Dermis microvascular lymphatic vessel endothelial cell (primary cell): ENCODE data around the gene GCDH. TPM values are rescaled to one million over a fixed set of nuclear protein-coding genes. Genes with fewer than 3 reads are reported as not detected.

Source experiments
- DNase-seq, 2 donors: peaks; one replicate each; pipeline versions ENCODE4 v3.0.0 to v3.0.0-alpha.2; 2010; ENCODE audit warnings: low read depth in 2 of 2
- total RNA-seq: library from RNA; depleted of rRNA; stranded (reverse); fragments of >200 nt; gene quantifications from 2 replicates; pipeline ENCODE4 v1.2.1, GENCODE V29; 2014

The GCDH gene
- total RNA-seq, 1 donor from 2014 or later: 18.9 TPM

DNA sequence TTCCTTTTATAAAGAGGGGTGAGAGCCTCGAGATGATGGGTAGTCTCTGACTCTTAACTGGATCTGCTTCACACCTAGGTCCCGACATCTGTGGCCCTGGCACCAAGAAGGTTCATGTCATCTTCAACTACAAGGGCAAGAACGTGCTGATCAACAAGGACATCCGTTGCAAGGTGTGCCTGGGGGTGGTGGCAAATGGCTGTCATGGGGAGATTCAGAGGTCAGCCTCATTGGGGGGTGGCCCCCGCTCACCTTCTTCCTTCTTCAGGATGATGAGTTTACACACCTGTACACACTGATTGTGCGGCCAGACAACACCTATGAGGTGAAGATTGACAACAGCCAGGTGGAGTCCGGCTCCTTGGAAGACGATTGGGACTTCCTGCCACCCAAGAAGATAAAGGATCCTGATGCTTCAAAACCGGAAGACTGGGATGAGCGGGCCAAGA is 49.0 kb downstream of the GCDH start:
- DNase-seq: peak in 1 of 2 donors; percentile 23

DNA sequence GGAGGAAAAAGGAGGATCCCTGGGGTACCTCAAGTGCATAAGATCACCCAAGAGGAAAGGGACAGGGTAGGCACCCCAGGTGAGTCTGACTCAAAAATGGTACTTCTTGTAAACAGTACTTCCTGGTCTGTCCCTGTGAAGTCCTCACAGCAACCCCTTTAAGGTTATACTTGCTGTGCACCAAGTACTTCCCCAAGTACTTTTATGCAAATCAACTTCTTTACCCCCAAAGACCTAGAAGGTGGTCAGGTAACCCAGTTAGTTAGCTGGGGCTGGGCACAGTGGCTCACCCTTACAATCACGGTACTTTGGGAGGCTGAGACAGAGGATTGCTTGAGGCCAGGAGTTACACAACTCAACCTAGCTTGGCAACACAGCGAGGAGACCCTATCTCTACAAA is 49.9 kb downstream of the GCDH start:
- DNase-seq: no peak

DNA sequence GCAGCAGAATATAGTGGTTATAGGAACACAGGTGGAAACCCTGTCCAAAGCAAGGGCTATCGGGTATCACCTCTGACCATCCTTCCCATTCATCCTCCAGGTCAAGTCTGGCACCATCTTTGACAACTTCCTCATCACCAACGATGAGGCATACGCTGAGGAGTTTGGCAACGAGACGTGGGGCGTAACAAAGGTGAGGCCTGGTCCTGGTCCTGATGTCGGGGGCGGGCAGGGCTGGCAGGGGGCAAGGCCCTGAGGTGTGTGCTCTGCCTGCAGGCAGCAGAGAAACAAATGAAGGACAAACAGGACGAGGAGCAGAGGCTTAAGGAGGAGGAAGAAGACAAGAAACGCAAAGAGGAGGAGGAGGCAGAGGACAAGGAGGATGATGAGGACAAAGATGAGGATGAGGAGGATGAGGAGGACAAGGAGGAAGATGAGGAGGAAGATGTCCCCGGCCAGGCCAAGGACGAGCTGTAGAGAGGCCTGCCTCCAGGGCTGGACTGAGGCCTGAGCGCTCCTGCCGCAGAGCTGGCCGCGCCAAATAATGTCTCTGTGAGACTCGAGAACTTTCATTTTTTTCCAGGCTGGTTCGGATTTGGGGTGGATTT is 52.6 kb downstream of the GCDH start:
- no peak for DNase-seq

DNA sequence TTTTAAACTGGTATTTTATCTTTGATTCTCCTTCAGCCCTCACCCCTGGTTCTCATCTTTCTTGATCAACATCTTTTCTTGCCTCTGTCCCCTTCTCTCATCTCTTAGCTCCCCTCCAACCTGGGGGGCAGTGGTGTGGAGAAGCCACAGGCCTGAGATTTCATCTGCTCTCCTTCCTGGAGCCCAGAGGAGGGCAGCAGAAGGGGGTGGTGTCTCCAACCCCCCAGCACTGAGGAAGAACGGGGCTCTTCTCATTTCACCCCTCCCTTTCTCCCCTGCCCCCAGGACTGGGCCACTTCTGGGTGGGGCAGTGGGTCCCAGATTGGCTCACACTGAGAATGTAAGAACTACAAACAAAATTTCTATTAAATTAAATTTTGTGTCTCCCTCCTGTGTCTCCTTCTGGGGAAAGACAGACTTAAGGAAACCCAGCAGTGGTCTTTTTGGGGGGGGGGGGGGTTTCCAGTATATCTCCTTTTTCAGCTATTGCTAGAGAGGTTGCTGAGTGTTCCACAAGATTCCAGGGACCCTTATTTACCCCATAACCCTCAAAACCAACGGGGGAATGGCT is 53.2 kb downstream of the GCDH start:
- no peak for DNase-seq

DNA sequence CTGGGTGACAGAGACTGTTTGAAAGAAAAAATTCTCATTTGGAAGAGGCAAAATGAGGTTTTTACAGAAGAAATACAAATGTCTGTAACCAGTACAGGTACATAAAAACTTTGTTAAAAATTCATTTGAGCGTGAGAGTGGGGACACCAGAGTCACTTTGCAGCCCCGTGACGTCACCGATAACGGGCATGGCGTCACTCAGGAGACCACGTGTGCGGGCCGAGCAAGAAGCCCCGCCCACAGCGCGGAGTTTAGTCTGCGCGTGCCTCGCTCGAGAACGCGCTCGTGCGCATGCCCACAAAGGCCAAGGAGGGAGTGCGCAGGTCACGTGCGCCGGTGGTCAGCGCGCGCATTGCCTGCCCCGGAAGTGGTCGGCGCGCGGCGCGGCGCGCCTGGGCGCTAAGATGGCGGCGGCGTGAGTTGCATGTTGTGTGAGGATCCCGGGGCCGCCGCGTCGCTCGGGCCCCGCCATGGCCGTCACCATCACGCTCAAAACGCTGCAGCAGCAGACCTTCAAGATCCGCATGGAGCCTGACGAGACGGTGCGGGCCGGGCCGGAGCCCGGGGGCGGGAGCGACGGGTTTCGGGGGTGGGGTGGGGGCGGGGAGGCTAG is 54.6 kb downstream of the GCDH start, which contains the start of gene RAD23A:
RAD23A (plus strand) TSS at position 384 of the 613 bp plus-strand sequence; CDS start at position 471, 87 bp downstream.
- DNase-seq: peak; percentile 97 to 98

DNA sequence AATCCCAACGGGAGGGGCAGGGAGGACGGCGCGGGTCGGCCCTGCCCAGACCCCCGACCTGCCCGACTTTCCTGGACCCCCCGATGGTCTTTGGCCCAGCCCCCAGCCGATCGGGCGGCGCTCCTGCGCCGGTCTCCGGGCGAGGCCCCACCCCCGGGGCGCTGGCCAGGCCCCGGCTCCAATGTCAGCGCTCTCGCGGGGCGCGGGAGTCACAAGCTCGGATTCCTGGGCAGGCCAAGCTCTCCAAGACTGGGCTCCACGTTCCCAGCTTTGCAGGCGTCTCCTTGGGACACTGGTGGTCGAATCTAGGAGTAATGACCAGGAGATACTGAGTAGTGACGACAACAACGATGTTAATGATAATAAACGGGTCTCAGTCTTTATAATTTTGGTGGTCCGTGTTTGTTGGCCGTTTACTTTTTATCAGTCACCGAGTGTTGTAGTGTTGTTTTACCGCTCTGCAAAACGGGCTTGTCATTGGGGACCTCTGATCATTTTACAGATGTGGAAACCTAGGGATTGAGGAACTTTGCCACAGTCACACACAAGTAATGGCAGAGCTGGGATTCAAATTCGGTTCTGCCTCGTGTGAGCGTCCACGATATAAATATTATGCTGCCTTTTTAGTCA is 55.2 kb downstream of the GCDH start:
- DNase-seq: peak in 1 of 2 donors; percentile 88

DNA sequence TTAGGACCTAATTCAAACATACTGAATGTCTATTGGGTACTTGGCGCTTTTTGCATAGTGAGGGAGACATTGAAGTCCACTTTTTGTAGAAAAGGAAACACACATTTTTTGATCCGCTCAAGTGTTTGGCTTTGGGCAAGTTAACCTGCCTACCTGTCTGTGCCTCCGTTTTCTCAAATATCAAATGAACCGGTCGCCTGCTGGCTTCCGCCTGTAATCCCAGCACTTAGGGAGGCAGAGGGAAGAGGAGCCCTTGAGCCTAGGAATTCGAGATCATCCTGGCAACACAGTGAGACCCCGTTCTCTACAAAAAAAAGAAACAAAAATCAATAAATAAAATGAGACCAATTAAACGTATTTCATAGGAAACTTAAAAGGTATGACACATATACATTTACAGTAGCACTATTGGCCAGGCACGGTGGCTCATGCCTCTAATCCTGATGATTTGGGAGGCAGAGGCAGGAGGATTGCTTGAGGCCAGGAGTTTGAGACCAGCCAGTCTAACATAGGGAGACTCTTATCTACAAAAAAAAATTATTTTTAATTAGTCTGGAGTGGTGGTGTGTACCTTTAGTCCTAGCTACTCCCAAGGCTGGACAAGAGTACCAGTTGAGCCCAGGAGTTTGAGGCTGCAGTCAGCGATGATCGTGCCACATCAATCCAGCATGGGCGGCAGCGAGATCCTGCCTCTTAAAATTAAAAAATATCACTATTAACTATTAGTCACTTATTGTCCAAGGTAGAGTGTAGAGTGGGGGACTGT is 56.0 kb downstream of the GCDH start:
- DNase-seq: no peak

DNA sequence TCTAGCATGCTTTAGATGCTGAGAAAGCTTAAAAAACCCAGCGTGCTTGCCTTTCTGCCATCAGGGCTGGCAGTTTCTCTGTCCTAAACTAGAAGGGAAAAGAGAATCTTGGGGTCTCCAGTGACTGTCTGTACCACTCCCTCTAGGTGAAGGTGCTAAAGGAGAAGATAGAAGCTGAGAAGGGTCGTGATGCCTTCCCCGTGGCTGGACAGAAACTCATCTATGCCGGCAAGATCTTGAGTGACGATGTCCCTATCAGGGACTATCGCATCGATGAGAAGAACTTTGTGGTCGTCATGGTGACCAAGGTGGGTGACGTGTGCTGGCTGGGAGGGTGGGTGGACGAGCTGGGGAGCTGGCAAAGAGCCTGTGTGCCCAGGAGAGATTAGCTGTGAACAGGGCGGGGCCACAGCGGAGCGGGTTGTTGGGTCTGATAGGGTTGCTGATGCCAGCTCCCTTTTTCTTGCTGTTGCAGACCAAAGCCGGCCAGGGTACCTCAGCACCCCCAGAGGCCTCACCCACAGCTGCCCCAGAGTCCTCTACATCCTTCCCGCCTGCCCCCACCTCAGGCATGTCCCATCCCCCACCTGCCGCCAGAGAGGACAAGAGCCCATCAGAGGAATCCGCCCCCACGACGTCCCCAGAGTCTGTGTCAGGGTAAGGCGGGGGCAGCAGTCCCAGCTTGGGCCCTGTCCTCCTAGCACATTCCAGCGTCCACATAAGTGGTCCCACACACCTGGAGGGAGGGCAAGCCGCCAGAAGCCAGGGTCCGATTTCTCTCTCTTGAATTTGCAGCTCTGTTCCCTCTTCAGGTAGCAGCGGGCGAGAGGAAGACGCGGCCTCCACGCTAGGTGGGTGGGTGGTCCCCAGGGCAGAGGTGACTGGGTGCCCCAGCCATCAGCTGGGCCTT is 57.0 kb downstream of the GCDH start:
- DNase-seq: no peak

DNA sequence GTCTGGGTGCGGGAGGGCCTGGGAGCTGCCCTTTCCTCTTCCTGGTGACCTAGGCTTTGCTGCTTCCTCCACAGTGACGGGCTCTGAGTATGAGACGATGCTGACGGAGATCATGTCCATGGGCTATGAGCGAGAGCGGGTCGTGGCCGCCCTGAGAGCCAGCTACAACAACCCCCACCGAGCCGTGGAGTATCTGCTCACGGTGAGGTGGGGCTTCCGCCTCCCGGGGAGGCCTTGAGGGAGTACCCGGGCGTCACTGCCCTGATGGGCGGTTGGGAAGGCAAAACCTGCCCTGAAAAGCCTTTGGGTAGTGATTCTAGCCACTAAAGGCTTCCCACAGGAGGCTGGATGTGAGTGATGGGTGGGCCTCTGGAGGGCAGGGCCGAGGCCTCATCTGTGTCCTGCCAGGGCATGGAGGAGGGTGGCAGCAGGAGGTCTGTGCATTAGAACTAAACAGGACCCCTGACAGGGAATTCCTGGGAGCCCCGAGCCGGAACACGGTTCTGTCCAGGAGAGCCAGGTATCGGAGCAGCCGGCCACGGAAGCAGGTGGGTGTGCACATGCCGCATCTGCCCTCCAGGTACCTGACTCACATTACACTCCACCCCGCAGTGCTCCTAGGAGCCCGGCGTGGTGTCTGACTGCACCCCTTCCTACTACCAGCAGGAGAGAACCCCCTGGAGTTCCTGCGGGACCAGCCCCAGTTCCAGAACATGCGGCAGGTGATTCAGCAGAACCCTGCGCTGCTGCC is 57.8 kb downstream of the GCDH start:
- no peak for DNase-seq

Other genes starting within 250 kb of the GCDH start
- 35.4 and 68.9 TPM in 2 replicates for gene MAN2B1, start 224.4 kb upstream of the GCDH start, total RNA-seq
- gene WDR83, start 224.4 kb upstream of the GCDH start, total RNA-seq: 5.8 and 6.7 TPM in 2 replicates
- gene DHPS, start 209.3 kb upstream of the GCDH start, total RNA-seq: 46.1 and 53.2 TPM in 2 replicates
- gene GNG14, start 203.2 kb upstream of the GCDH start, total RNA-seq: not detected in 2 replicates
- gene FBXW9, start 194.5 kb upstream of the GCDH start, total RNA-seq: 6.2 and 9.0 TPM in 2 replicates
- gene TNPO2, start 167.2 kb upstream of the GCDH start, total RNA-seq: 14.2 and 34.3 TPM in 2 replicates
- gene TRIR, start 156.5 kb upstream of the GCDH start, total RNA-seq: 120 and 166 TPM in 2 replicates
- gene GET3, start 153.7 kb upstream of the GCDH start, total RNA-seq: 82.2 and 92.3 TPM in 2 replicates
- not detected in 2 replicates for gene BEST2, start 139.4 kb upstream of the GCDH start, total RNA-seq
- 6.2 and 12.0 TPM in 2 replicates for gene HOOK2, start 115.6 kb upstream of the GCDH start, total RNA-seq
- 71.4 and 164 TPM in 2 replicates for gene JUNB, start 99.7 kb upstream of the GCDH start, total RNA-seq
- 199 and 256 TPM in 2 replicates for gene PRDX2, start 89.4 kb upstream of the GCDH start, total RNA-seq
- gene THSD8, start 89.1 kb upstream of the GCDH start, total RNA-seq: not detected in 2 replicates
- gene RNASEH2A, start 84.6 kb upstream of the GCDH start, total RNA-seq: 15.0 and 16.6 TPM in 2 replicates
- gene RTBDN, start 56.6 kb upstream of the GCDH start, total RNA-seq: not detected in 2 replicates
- gene MAST1, start 52.6 kb upstream of the GCDH start, total RNA-seq: 0.26 and 1.1 TPM in 2 replicates
- gene DNASE2, start 9.7 kb upstream of the GCDH start, total RNA-seq: 19.1 and 33.5 TPM in 2 replicates
- 0.13 and 0.25 TPM in 2 replicates for gene KLF1, start 4.0 kb upstream of the GCDH start, total RNA-seq
- 0.25 and 0.26 TPM in 2 replicates for gene SYCE2, start 28.1 kb downstream of the GCDH start, total RNA-seq
- gene FARSA, start 42.6 kb downstream of the GCDH start, total RNA-seq: 44.6 and 49.3 TPM in 2 replicates
- 1,348 and 1,401 TPM in 2 replicates for gene CALR, start 47.4 kb downstream of the GCDH start, total RNA-seq
- 52.4 and 59.2 TPM in 2 replicates for gene RAD23A, start 54.7 kb downstream of the GCDH start, total RNA-seq
- gene GADD45GIP1, start 66.1 kb downstream of the GCDH start, total RNA-seq: 17.6 and 24.0 TPM in 2 replicates
- gene DAND5, start 78.4 kb downstream of the GCDH start, total RNA-seq: 0.25 and 0.26 TPM in 2 replicates
- gene NFIX, start 104.3 kb downstream of the GCDH start, total RNA-seq: 16.9 and 22.3 TPM in 2 replicates
- 25.4 and 43.5 TPM in 2 replicates for gene LYL1, start 211.7 kb downstream of the GCDH start, total RNA-seq
- 20.3 and 26.2 TPM in 2 replicates for gene TRMT1, start 225.6 kb downstream of the GCDH start, total RNA-seq
- gene NACC1, start 227.1 kb downstream of the GCDH start, total RNA-seq: 36.2 and 46.7 TPM in 2 replicates